PC-9 (cell line): Measurements from ENCODE around the gene AP1B1. TPM values are rescaled to one million over a fixed set of nuclear protein-coding genes. Genes with fewer than 3 reads are reported as not detected.

ENCODE experiments used
- BruUV-seq: library from RNA; stranded (reverse); fragments of 400-500 nt; replicated peaks from 2 replicates; lab custom pipeline; 2021; lab: Mats Ljungman, UMichigan
- CTCF ChIA-PET: fragments of 300-600 bp; sonication (Branson Sonifier 250); formaldehyde crosslinking; loops from one replicate; lab custom pipeline; 2022; ENCODE audit warnings: antibody characterized with exemption; lab: Charles Lee
- POLR2A ChIA-PET: fragments of 300-600 bp; sonication (Branson Sonifier 250); formaldehyde crosslinking; loops from one replicate; lab custom pipeline; 2022; ENCODE audit warnings: antibody characterized with exemption; ENCODE audit not compliant: unreplicated experiment; lab: Charles Lee
- DNase-seq, 2 experiments: peaks; one replicate each; pipeline versions ENCODE4 v3.0.0 to v3.0.0-alpha.2; 2015 to 2022; ENCODE audit warnings: mixed read lengths in 1 of 2
- H2AFZ ChIP-seq: fragments of 200-600 bp; sonication (generic); 2 replicates; pipeline ENCODE4 v1.8.1; 2017; ENCODE audit warnings: antibody characterized with exemption
- H3F3A ChIP-seq: fragments of 200-600 bp; sonication (generic); 2 replicates; pipeline ENCODE4 v1.8.1; 2017; ENCODE audit warnings: antibody characterized with exemption, mild to moderate bottlenecking, low read depth; ENCODE audit not compliant: insufficient read depth
- H3K27ac ChIP-seq: fragments of 200-600 bp; sonication (generic); 2 replicates; pipeline ENCODE4 v1.6.1; 2016; ENCODE audit warnings: mixed run types
- H3K27me3 ChIP-seq: fragments of 200-600 bp; sonication (generic); 2 replicates; pipeline ENCODE4 v1.6.1; 2016; ENCODE audit warnings: low read depth, mixed run types; ENCODE audit not compliant: insufficient read depth
- H3K36me3 ChIP-seq: fragments of 200-600 bp; sonication (generic); 2 replicates; pipeline ENCODE4 v1.6.1; 2016; ENCODE audit warnings: low read depth, mixed run types
- H3K4me1 ChIP-seq: fragments of 200-600 bp; sonication (generic); replicated peaks from 2 replicates; pipeline ENCODE4 v1.6.1; 2016; ENCODE audit warnings: mixed run types; ENCODE audit not compliant: insufficient read depth
- H3K4me2 ChIP-seq: fragments of 200-600 bp; sonication (generic); 2 replicates; pipeline ENCODE4 v1.6.1; 2017; ENCODE audit warnings: mixed run types
- H3K4me3 ChIP-seq: fragments of 200-600 bp; sonication (generic); 2 replicates; pipeline ENCODE4 v1.6.1; 2016; ENCODE audit warnings: mixed run types
- H3K79me2 ChIP-seq: fragments of 200-600 bp; sonication (generic); 2 replicates; pipeline ENCODE4 v1.6.1; 2017; ENCODE audit warnings: low read depth, mixed run types
- H3K9me2 ChIP-seq: fragments of 200-600 bp; sonication (generic); 2 replicates; pipeline ENCODE4 v1.8.1; 2017; ENCODE audit warnings: mild to moderate bottlenecking; ENCODE audit not compliant: insufficient read depth
- H3K9me3 ChIP-seq: fragments of 200-600 bp; sonication (generic); 2 replicates; pipeline ENCODE4 v1.8.1; 2016; ENCODE audit warnings: low read depth; ENCODE audit not compliant: insufficient read depth
- H4K20me1 ChIP-seq: fragments of 200-600 bp; sonication (generic); 2 replicates; pipeline ENCODE4 v1.8.1; 2017; ENCODE audit not compliant: insufficient read depth
- EZH2 ChIP-seq: fragments of 200-600 bp; sonication (generic); IDR thresholded peaks from 2 replicates; pipeline ENCODE4 v1.8.0; 2017; ENCODE audit warnings: antibody characterized with exemption, low read depth
- intact Hi-C: fragments of 100-400 bp; cut with micrococcal nuclease; formaldehyde crosslinking; loops from one replicate; pipeline ENCODE4 v1.10.0; 2022; ENCODE audit not compliant: unreplicated experiment
- total RNA-seq: library from RNA; stranded (reverse); gene quantifications from 2 replicates; pipeline ENCODE4 v1.2.3, GENCODE V29; 2021
- TF ChIP-seq, protein P1 (sequence below): fragments of 200-600 bp; sonication (generic); conservative IDR thresholded peaks from 2 replicates; pipeline ENCODE4 v1.6.1; 2017; ENCODE audit warnings: mixed run types, antibody characterized with exemption, mild to moderate bottlenecking, moderate library complexity

AP1B1 gene
- total RNA-seq, 1 experiment from 2014 or later: 50.8 TPM

DNA sequence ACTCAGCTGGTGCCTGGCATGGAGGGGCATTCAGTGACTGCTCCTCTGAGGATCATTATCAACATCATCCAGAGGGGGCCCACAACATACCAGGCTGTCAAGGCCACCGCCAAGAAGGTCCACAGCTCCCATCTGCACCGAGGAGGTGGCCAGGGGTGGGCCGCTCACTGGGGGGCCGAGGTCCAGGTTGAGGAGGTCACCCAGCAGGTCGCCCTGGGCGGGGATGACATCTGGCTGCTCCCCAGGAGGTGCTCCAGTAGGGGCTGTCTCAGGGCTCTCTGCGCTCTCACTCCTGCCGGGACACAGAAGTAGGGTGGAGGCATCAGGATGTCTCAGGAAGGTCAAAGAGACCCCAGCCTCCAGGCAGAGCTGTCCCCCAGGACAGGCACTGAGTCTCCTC lies 47.8 kb downstream of the AP1B1 start:
- H3K4me2 ChIP-seq: no peak overlapping the region
- H3K79me2 ChIP-seq: no peaks in the 10 kb centered on the region
- H3K27ac ChIP-seq: no peak overlapping the region
- no peak overlapping the region for H3K4me3 ChIP-seq
- H3K9me3 ChIP-seq: no peaks in the 10 kb centered on the region
- no peak overlapping the region for H2AFZ ChIP-seq
- H3F3A ChIP-seq: peaks cover 23% of the 10 kb centered on the region
- peaks cover 11% of the 10 kb centered on the region for H4K20me1 ChIP-seq
- no peak for DNase-seq
- no peak for TF ChIP-seq EZH2
- TF ChIP-seq, protein P1, sequence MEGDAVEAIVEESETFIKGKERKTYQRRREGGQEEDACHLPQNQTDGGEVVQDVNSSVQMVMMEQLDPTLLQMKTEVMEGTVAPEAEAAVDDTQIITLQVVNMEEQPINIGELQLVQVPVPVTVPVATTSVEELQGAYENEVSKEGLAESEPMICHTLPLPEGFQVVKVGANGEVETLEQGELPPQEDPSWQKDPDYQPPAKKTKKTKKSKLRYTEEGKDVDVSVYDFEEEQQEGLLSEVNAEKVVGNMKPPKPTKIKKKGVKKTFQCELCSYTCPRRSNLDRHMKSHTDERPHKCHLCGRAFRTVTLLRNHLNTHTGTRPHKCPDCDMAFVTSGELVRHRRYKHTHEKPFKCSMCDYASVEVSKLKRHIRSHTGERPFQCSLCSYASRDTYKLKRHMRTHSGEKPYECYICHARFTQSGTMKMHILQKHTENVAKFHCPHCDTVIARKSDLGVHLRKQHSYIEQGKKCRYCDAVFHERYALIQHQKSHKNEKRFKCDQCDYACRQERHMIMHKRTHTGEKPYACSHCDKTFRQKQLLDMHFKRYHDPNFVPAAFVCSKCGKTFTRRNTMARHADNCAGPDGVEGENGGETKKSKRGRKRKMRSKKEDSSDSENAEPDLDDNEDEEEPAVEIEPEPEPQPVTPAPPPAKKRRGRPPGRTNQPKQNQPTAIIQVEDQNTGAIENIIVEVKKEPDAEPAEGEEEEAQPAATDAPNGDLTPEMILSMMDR: no peak
- H3K27me3 ChIP-seq: no peaks in the 10 kb centered on the region
- ChIA-PET POLR2A (no interaction called here), CTCF (no interaction called here)
- intact Hi-C loops: loop anchor here (5.0 kb wide), 1 partner anchor 37 kb away; no protein-coding TSS in a partner anchor
- H3K36me3 ChIP-seq: 0 out of 2 replicates have a peak, but pooled peaks cover 6% of the 10 kb centered on the region
- H3K4me1 ChIP-seq: peaks cover 37% of the 10 kb centered on the region
- no TSS peak for BruUV-seq
- H3K9me2 ChIP-seq: no peaks in the 10 kb centered on the region

- Histone ChIP-seq H3K4me3 (no peak overlapping the region), H3K27ac (no peak overlapping the region), H3K4me1 (peaks cover 27% of the 10 kb centered on the region), H3F3A (peaks cover 14% of the 10 kb centered on the region), H3K27me3 (no peaks in the 10 kb centered on the region), H3K9me2 (no peaks in the 10 kb centered on the region), H4K20me1 (peaks cover 11% of the 10 kb centered on the region), H3K79me2 (no peaks in the 10 kb centered on the region), H2AFZ (no peak overlapping the region), H3K9me3 (no peaks in the 10 kb centered on the region), H3K36me3 (peaks cover 6% of the 10 kb centered on the region; the same call in 1 of the 2 replicates), H3K4me2 (no peak overlapping the region)
- TF ChIP-seq EZH2: no peak
- TF ChIP-seq, protein P1: no peak
- POLR2A ChIA-PET: no interaction called here
- no peak for DNase-seq
- intact Hi-C loops: loop anchor here (5.0 kb wide), 1 partner anchor 38 kb away; no protein-coding TSS in a partner anchor
- CTCF ChIA-PET: no interaction called here
- BruUV-seq: no TSS peak
Measured at GRCh38 chr22:29339381-29340235, 48.8 kb downstream of the AP1B1 start.

DNA sequence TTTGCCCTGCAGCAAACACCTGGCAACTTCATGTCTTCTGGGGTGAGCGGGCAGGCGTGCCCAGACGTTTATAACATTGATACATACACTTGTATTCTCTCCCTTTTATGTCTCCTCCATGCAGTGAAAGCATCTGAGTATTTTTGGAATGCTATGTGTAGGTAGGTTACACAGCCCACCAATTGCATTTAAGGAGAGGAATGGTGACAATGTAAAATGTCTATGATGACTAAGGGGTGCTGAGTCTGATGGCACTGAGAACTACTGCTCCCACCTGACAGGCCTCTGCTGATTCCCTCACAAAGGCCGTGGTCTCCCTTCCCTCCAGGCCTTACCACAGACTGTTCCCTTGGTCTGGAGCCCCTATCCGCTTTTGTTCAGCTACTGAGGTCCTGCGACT lies 50.0 kb downstream of the AP1B1 start:
- H4K20me1 ChIP-seq: peaks cover 6% of the 10 kb centered on the region
- H3K27ac ChIP-seq: no peak overlapping the region
- H3K4me3 ChIP-seq: no peak overlapping the region
- POLR2A ChIA-PET: no interaction called here
- peaks cover 4% of the 10 kb centered on the region; the same call in 1 of the 2 replicates for H3F3A ChIP-seq
- H3K4me2 ChIP-seq: no peak overlapping the region
- no peaks in the 10 kb centered on the region for H3K79me2 ChIP-seq
- no peak for DNase-seq
- no peaks in the 10 kb centered on the region for H3K9me3 ChIP-seq
- peaks cover 6% of the 10 kb centered on the region; the same call in 1 of the 2 replicates for H3K36me3 ChIP-seq
- no TSS peak for BruUV-seq
- intact Hi-C loops: no loop called here
- TF ChIP-seq, protein P1: no peak
- no peak for TF ChIP-seq EZH2
- no peaks in the 10 kb centered on the region for H3K9me2 ChIP-seq
- peaks cover 15% of the 10 kb centered on the region for H3K4me1 ChIP-seq
- no peaks in the 10 kb centered on the region for H3K27me3 ChIP-seq
- no peak overlapping the region for H2AFZ ChIP-seq
- CTCF ChIA-PET: no interaction called here
